Smooth muscle cell (in vitro differentiated cells): Measurements from ENCODE around the gene TRDN. TPM values are rescaled to one million over a fixed set of nuclear protein-coding genes. Genes with fewer than 3 reads are reported as not detected.

Experiments used
- DNase-seq: peaks from one replicate; lab custom pipeline; 2025; ENCODE audit not compliant: unreplicated experiment; lab: John Stamatoyannopoulos, UW
- H2AFZ ChIP-seq: fragments of 200-600 bp; sonication (generic); 2 replicates; pipeline ENCODE4 v1.6.0; 2016; ENCODE audit warnings: antibody characterized with exemption, low read depth, mild to moderate bottlenecking
- H3F3A ChIP-seq: fragments of 200-600 bp; sonication (generic); 2 replicates; pipeline ENCODE4 v1.6.0; 2017; ENCODE audit warnings: antibody characterized with exemption, low read depth
- H3K27ac ChIP-seq: fragments of 200-600 bp; sonication (generic); 2 replicates; pipeline ENCODE4 v1.5.1; 2016; ENCODE audit warnings: low read depth, mild to moderate bottlenecking
- H3K27me3 ChIP-seq: fragments of 200-600 bp; sonication (generic); 2 replicates; pipeline ENCODE4 v1.6.1; 2016; ENCODE audit warnings: low read depth, mild to moderate bottlenecking
- H3K36me3 ChIP-seq: fragments of 200-600 bp; sonication (generic); 2 replicates; pipeline ENCODE4 v1.5.1; 2016; ENCODE audit warnings: low read depth
- H3K4me1 ChIP-seq: fragments of 200-600 bp; sonication (generic); 2 replicates; pipeline ENCODE4 v1.5.1; 2016; ENCODE audit warnings: low read depth
- H3K4me2 ChIP-seq: fragments of 200-600 bp; sonication (generic); 2 replicates; pipeline ENCODE4 v1.6.0; 2016; ENCODE audit warnings: mild to moderate bottlenecking
- H3K4me3 ChIP-seq: fragments of 200-600 bp; sonication (generic); 2 replicates; pipeline ENCODE4 v1.5.1; 2016; ENCODE audit warnings: mild to moderate bottlenecking
- H3K79me2 ChIP-seq: fragments of 200-600 bp; sonication (generic); 2 replicates; pipeline ENCODE4 v1.6.0; 2016; ENCODE audit warnings: low read depth, mild to moderate bottlenecking
- H3K9ac ChIP-seq: fragments of 200-600 bp; sonication (generic); 2 replicates; pipeline ENCODE4 v1.6.0; 2016; ENCODE audit warnings: low read depth
- H3K9me3 ChIP-seq: fragments of 200-600 bp; sonication (generic); replicated peaks from 2 replicates; pipeline ENCODE4 v1.5.1; 2016; ENCODE audit warnings: low read depth
- H4K20me1 ChIP-seq: fragments of 200-600 bp; sonication (generic); 2 replicates; pipeline ENCODE4 v1.6.0; 2016; ENCODE audit warnings: low read depth
- WGBS: methylation state at CpG from one replicate; pipeline ENCODE4 v1.1.7; 2016; ENCODE audit warnings: low lambda C conversion rate; 5-methylcytosine and 5-hydroxymethylcytosine counted together
- polyA plus RNA-seq: library from polyadenylated mRNA; unstranded; fragments of >200 nt; fragmentation: Nextera tagmentation; extraction: Ambion mirVana; gene quantifications from 2 replicates; pipeline ENCODE4 v1.2.1, GENCODE V29; 2016
- total RNA-seq: library from RNA; depleted of rRNA; stranded (reverse); fragments of >200 nt; gene quantifications from 2 replicates; pipeline ENCODE4 v1.2.3, GENCODE V29; 2014
- TF ChIP-seq, protein P1 (sequence below): fragments of 200-600 bp; sonication (generic); IDR thresholded peaks from 2 replicates; pipeline ENCODE4 v1.5.1; 2017; ENCODE audit warnings: borderline replicate concordance, mild to moderate bottlenecking, antibody characterized with exemption; ENCODE audit not compliant: insufficient read depth, poor library complexity, severe bottlenecking

Gene TRDN
- total and polyA plus RNA-seq, 2 experiments from 2014 or later, result 0.14 TPM; not detected in 1

DNA sequence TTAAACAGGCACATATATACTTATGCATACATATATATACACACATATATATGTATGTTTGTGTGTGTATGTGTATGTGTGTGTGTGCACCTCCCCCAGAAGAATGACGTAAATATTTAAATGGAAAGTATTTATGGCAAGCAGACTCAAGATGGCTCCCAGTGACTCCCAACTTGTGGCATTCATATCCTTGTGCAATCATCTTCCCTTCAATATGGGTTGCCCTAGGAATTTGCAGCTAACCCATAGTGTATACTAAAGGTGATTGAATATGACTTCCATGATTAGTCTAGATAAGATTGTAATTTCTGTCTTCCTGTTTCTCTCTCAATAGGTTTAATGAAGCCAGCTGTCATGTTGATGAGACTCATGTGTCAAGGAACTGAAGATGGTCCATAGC, 127.6 kb downstream of the TRDN start:
- H3K4me2 ChIP-seq, result no peak overlapping the region
- H3K27me3 ChIP-seq, result no peaks in the 10 kb centered on the region
- no peaks in the 10 kb centered on the region for H3K4me1 ChIP-seq
- 45% methylated on average over 1 of the region's 1 CpG for WGBS
- TF ChIP-seq, protein P1, sequence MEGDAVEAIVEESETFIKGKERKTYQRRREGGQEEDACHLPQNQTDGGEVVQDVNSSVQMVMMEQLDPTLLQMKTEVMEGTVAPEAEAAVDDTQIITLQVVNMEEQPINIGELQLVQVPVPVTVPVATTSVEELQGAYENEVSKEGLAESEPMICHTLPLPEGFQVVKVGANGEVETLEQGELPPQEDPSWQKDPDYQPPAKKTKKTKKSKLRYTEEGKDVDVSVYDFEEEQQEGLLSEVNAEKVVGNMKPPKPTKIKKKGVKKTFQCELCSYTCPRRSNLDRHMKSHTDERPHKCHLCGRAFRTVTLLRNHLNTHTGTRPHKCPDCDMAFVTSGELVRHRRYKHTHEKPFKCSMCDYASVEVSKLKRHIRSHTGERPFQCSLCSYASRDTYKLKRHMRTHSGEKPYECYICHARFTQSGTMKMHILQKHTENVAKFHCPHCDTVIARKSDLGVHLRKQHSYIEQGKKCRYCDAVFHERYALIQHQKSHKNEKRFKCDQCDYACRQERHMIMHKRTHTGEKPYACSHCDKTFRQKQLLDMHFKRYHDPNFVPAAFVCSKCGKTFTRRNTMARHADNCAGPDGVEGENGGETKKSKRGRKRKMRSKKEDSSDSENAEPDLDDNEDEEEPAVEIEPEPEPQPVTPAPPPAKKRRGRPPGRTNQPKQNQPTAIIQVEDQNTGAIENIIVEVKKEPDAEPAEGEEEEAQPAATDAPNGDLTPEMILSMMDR, result no peak
- no peak for DNase-seq
- no peak overlapping the region for H3K27ac ChIP-seq
- no peaks in the 10 kb centered on the region for H4K20me1 ChIP-seq
- no peaks in the 10 kb centered on the region for H3F3A ChIP-seq
- no peaks in the 10 kb centered on the region for H3K79me2 ChIP-seq
- no peak overlapping the region for H3K9ac ChIP-seq
- no peak overlapping the region for H2AFZ ChIP-seq
- H3K9me3 ChIP-seq, result no peaks in the 10 kb centered on the region
- no peaks in the 10 kb centered on the region for H3K36me3 ChIP-seq
- H3K4me3 ChIP-seq, result no peak overlapping the region

DNA sequence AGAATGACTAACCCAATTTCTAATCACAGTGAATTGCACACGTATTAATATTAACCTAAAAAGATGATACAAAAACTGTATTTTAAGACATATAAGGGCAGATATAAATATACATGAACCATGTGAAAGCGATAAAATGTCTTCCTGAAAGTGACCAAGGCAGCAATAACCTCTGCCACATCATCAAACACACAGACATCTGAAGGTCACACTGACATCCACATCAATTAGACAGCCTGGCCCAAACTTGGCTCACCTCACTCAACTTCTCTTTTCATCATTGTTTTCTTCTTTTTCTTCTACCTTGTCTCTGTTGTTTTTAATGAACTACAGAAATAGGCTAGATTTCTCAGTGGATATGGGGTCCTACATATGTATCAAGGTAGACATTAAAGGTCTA, 128.5 kb downstream of the TRDN start:
- DNase-seq, result no peak
- Histone ChIP-seq H3K27me3 (no peaks in the 10 kb centered on the region), H3K9ac (no peak overlapping the region), H3K79me2 (no peaks in the 10 kb centered on the region), H3K9me3 (no peaks in the 10 kb centered on the region), H3K4me1 (peaks cover 4% of the 10 kb centered on the region), H3K36me3 (no peaks in the 10 kb centered on the region), H3F3A (no peaks in the 10 kb centered on the region), H4K20me1 (no peaks in the 10 kb centered on the region), H3K27ac (no peak overlapping the region), H2AFZ (no peak overlapping the region), H3K4me3 (no peak overlapping the region), H3K4me2 (no peak overlapping the region)
- TF ChIP-seq, protein P1, result no peak
- 66% methylated on average over 2 of the region's 2 CpGs for WGBS

DNA sequence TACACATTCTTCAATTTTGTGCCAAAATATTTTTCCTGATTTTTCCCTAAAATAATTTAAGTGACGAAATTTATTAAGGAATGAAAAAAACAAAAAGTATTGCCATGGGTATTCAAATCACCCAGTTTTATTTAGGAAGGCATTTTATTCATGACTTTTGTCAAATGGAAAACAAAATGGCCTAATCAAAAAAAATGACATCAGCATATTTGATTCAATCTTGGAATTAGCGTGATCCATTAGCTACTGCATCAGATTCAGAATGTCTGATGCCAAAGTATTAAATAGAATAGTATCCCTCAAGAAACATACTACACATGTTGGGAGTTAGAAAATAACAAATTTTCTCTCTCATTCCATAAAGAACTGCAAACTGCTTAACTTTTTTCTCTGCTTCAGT, 129.2 kb downstream of the TRDN start:
- H3K36me3 ChIP-seq, result no peaks in the 10 kb centered on the region
- H2AFZ ChIP-seq, result no peak overlapping the region
- H3F3A ChIP-seq, result no peaks in the 10 kb centered on the region
- no peaks in the 10 kb centered on the region for H4K20me1 ChIP-seq
- H3K27me3 ChIP-seq, result no peaks in the 10 kb centered on the region
- H3K27ac ChIP-seq, result no peak overlapping the region
- no peak overlapping the region for H3K4me3 ChIP-seq
- H3K4me2 ChIP-seq, result no peak overlapping the region
- TF ChIP-seq, protein P1, result no peak
- H3K9me3 ChIP-seq, result no peaks in the 10 kb centered on the region
- 62% methylated on average over 2 of the region's 2 CpGs for WGBS
- H3K9ac ChIP-seq, result no peak overlapping the region
- H3K4me1 ChIP-seq, result peaks cover 4% of the 10 kb centered on the region
- no peak for DNase-seq
- no peaks in the 10 kb centered on the region for H3K79me2 ChIP-seq

DNA sequence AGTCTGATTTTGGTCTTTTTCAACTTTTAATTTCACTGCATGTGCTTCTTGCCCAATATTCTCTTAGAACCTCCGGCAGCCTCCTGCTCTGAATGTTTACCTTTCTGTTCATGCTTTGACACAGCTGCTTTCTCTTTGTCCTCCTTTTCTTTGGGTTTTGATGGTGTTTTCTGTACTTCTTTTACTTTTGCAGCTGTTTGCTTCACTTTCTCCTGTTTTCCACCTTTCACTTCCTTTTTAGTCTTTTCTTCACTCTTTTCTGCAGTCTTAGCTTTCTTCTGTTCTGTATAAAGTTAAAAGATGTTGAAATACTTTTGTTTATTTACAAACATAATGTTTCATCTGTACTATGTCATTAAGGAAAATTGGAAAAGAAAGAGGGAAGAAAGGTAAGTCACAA, 133.1 kb downstream of the TRDN start:
- H3K9ac ChIP-seq, result no peak overlapping the region
- TF ChIP-seq, protein P1, result no peak

More for the DNA sequence above, 133.1 kb downstream of the TRDN start:
- H2AFZ ChIP-seq, result peak overlapping the region; percentile 48
- no peaks in the 10 kb centered on the region for H3F3A ChIP-seq
- H3K4me3 ChIP-seq, result no peak overlapping the region
- no peak for DNase-seq
- H3K9me3 ChIP-seq, result no peaks in the 10 kb centered on the region
- no peaks in the 10 kb centered on the region for H3K79me2 ChIP-seq
- 69% methylated on average over 1 of the region's 1 CpG for WGBS
- no peaks in the 10 kb centered on the region for H4K20me1 ChIP-seq
- peaks cover 4% of the 10 kb centered on the region for H3K4me1 ChIP-seq
- H3K36me3 ChIP-seq, result no peaks in the 10 kb centered on the region
- H3K27me3 ChIP-seq, result no peaks in the 10 kb centered on the region
- H3K4me2 ChIP-seq, result peak overlapping the region; percentile 24
- no peak overlapping the region for H3K27ac ChIP-seq
